Testis (tissue), 3 donors: Measurements from ENCODE around the gene ADRB2. TPM values are rescaled to one million over a fixed set of nuclear protein-coding genes. Genes with fewer than 3 reads are reported as not detected.

Source experiments
- DNase-seq: peaks from one replicate; pipeline ENCODE4 v3.0.0-alpha.2; 2019
- H3K27ac ChIP-seq, 2 donors: fragments of 200-600 bp; sonication (generic); one replicate each; pipeline ENCODE4 v1.5.1; 2019
- H3K27me3 ChIP-seq: fragments of 200-600 bp; sonication (generic); one replicate; pipeline ENCODE4 v1.5.1; 2019
- H3K36me3 ChIP-seq: fragments of 200-600 bp; sonication (generic); one replicate; pipeline ENCODE4 v1.5.1; 2017; ENCODE audit warnings: low read depth; ENCODE audit errors: missing control alignments
- H3K4me1 ChIP-seq: fragments of 200-600 bp; sonication (generic); one replicate; pipeline ENCODE4 v1.5.1; 2019
- H3K4me3 ChIP-seq, 2 donors: fragments of 200-600 bp; sonication (generic); one replicate each; pipeline ENCODE4 v1.5.1; 2017 to 2019
- H3K9me3 ChIP-seq: fragments of 200-600 bp; sonication (generic); one replicate; pipeline ENCODE4 v1.5.1; 2017
- CTCF ChIP-seq, 3 experiments: fragments of 450-650 bp in 2 of 3; fragments of 200-600 bp in 1 of 3; sonication (generic) in 1 of 3; IDR thresholded peaks; one replicate each; pipeline ENCODE4 v1.5.1; 2016 to 2019; ENCODE audit warnings: antibody characterized with exemption in 3 of 3, mild to moderate bottlenecking in 2 of 3, moderate library complexity in 1 of 3
- POLR2A ChIP-seq: fragments of 450-650 bp; IDR thresholded peaks from one replicate; pipeline ENCODE4 v1.6.1; 2017; ENCODE audit warnings: antibody characterized with exemption, mild to moderate bottlenecking, moderate library complexity
- WGBS, 2 donors: methylation state at CpG; one replicate each; pipeline ENCODE4 v1.1.5; 2018; 5-methylcytosine and 5-hydroxymethylcytosine counted together
- intact Hi-C: fragments of 100-400 bp; cut with DNase I; formaldehyde crosslinking; loops from one replicate; pipeline ENCODE4 v1.15.1; 2023; ENCODE audit warnings: low total_unique reads
- polyA plus RNA-seq: library from polyadenylated mRNA; stranded (reverse); fragments of 350-450 nt; fragmentation: Illumina TruSeq; extraction: RNeasy Lipid Tissue Mini Kit (QIAGEN cat#74804); gene quantifications from one replicate; pipeline ENCODE4 v1.2.3, GENCODE V29; 2014; ENCODE audit warnings: low read depth, low replicate concordance; ENCODE audit not compliant: insufficient read depth
- total RNA-seq, 2 donors: library from RNA; depleted of rRNA; stranded (reverse); fragments of >200 nt; gene quantifications; one replicate each; pipeline ENCODE4 v1.2.3, GENCODE V29; 2016

The ADRB2 gene
- total and polyA plus RNA-seq, 3 donors from 2014 or later, result 0.76 to 0.93 (median 0.79) TPM

DNA sequence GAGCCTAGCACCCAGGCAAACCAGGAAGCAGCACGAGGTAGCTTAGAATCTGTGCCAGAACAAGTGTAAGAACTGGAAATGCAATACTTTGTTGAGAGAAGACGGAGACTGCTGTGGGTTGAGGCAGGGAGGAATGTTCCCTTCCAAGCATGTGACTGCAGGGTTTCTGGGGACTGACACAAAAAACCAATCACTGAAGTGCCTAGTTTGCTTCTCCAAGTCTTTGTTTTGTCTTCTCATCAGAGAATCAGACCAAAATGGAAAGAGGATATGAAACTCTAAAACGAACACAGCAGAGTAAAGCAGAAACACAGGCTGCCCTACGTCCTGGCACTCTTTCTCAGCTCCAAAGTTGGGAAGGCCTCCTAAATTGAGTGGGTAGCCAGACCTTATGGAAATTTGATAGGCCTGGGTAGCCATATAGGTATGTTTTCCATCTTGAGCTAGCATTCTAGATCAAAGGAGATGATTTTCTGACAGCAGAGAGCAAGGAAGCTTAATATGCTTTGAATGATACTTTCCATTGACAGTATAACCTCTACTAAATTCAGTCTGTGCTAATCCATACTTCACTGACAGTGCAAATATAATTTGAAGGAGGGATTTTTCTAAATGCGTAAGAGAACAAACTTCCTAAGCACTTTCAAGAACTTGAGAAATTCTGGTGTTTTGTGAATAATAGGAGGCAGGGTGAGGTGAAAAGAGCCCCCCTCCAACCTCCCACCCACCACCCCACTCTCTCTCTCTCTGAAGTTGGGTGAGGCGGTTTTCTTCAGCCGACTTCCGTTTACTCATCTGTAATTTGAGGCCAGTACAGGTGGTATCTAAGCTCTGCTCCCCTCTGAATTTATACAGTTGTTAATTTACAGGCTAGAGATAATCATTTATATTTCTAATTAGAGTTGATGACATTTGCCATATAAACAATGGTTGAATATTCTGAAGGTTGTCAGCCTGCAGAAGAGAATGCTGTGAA lies 5.5 kb downstream of the ADRB2 start:
- H3K27me3 ChIP-seq, result no peaks in the 10 kb centered on the region
- intact Hi-C loops, result no loop called here
- DNase-seq, result no peak
- 77 to 79% methylated on average over 8 of the region's 8 CpGs for WGBS, 2 donors
- H3K27ac ChIP-seq, result no peak overlapping the region
- no peaks in the 10 kb centered on the region for H3K9me3 ChIP-seq
- H3K4me3 ChIP-seq, result no peak overlapping the region
- H3K36me3 ChIP-seq, result no peaks in the 10 kb centered on the region
- no peak for TF ChIP-seq CTCF (IDR thresholded peaks at IDR 0.05)
- no peak for TF ChIP-seq POLR2A
- peaks cover 3% of the 10 kb centered on the region for H3K4me1 ChIP-seq

DNA sequence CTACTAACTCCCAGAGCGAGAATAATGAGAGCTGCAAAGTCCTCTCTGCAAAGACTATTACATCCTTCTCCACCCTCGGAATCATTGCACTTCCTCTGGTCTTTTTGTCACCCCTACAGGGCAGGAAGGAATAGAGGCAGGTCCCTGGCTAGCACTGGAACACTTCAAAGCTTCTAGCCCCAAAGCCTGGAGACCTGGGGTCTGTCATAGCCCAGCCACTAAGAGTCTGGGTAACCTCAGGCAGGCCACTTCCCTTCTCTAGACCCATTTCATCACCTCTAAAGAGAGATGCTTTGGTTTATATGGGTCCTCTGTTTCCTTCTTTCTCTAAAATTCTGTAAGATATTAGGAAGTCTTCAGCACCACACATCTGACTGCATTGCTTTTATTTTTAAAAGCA lies 6.7 kb downstream of the ADRB2 start:
- TF ChIP-seq POLR2A (no peak), CTCF (IDR thresholded peaks at IDR 0.05) (no peak)
- H3K36me3 ChIP-seq, result no peaks in the 10 kb centered on the region
- intact Hi-C loops, result no loop called here
- no peaks in the 10 kb centered on the region for H3K27me3 ChIP-seq
- WGBS, 2 donors, result 33 to 73% methylated on average over 2 of the region's 2 CpGs
- H3K4me3 ChIP-seq, result no peak overlapping the region
- DNase-seq, result no peak
- H3K4me1 ChIP-seq, result no peaks in the 10 kb centered on the region
- H3K9me3 ChIP-seq, result no peaks in the 10 kb centered on the region
- H3K27ac ChIP-seq, result no peak overlapping the region

DNA sequence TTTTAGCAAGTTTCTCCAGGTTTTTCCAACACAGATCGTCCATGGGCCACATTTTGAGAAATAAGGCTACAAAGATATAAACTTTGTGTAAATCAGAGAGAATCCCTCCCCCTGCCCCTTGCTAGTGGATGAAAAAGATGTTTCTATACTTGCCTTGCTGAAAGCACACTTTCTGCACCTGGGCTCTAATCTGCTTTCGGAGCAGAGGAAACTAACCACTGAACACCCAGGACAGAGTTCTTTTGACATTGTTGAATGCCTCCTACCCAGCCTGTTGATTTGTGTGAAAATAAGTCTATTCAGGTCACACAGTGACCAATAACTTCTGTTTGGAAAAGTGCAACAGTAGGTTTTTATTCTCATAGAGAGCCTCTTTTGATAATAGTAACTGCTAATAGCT lies 7.5 kb downstream of the ADRB2 start:
- no peaks in the 10 kb centered on the region for H3K36me3 ChIP-seq
- H3K27ac ChIP-seq, result no peak overlapping the region
- H3K4me1 ChIP-seq, result no peaks in the 10 kb centered on the region
- no peak overlapping the region for H3K4me3 ChIP-seq
- intact Hi-C loops, result no loop called here
- no peaks in the 10 kb centered on the region for H3K9me3 ChIP-seq
- TF ChIP-seq POLR2A, result no peak
- TF ChIP-seq CTCF (IDR thresholded peaks at IDR 0.05), result no peak
- 86 to 98% methylated on average over 2 of the region's 2 CpGs for WGBS, 2 donors
- no peaks in the 10 kb centered on the region for H3K27me3 ChIP-seq
- DNase-seq, result no peak

DNA sequence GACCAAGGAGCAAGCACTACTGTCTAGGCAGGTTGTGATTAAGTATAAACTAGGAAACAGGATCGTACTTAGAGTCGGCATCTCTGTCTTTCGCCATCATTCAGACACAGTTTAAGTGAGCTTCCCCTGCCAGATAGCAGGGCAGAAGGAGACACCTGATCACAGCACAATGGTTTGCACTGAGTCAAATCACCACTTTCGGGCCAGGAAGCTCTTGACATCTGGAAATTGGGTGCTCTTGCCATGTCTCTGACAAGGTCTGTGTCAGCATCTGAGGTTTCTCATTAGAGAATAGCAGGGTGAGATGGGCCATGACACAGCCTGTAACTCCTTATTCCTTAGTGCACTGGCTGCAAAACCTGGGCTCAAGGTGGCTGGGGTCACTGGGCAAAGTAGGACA lies 8.3 kb downstream of the ADRB2 start:
- H3K4me3 ChIP-seq, result no peak overlapping the region
- H3K27me3 ChIP-seq, result no peaks in the 10 kb centered on the region
- no peak for DNase-seq
- no peaks in the 10 kb centered on the region for H3K36me3 ChIP-seq
- WGBS, 2 donors, result 94 to 95% methylated on average over 4 of the region's 4 CpGs
- no peak overlapping the region for H3K27ac ChIP-seq
- intact Hi-C loops, result no loop called here
- H3K4me1 ChIP-seq, result no peaks in the 10 kb centered on the region
- H3K9me3 ChIP-seq, result no peaks in the 10 kb centered on the region
- TF ChIP-seq CTCF (IDR thresholded peaks at IDR 0.05) (no peak), POLR2A (no peak)
